Common myeloid progenitor, CD34-positive (primary cell): Measurements from ENCODE around the gene MEIS2.

Experiments used
- CTCF ChIA-PET: fragments of 350-600 bp; sonication (Branson Sonifier 250); formaldehyde crosslinking; loops from one replicate; lab custom pipeline; 2021; ENCODE audit warnings: antibody characterized with exemption; lab: Charles Lee
- POLR2A ChIA-PET: fragments of 350-600 bp; sonication (Branson Sonifier 250); formaldehyde crosslinking; loops from one replicate; lab custom pipeline; 2021; ENCODE audit warnings: antibody characterized with exemption; lab: Charles Lee
- DNase-seq, 3 donors: peaks; one replicate each; pipeline versions ENCODE4 v3.0.0 to v3.0.0-alpha.2; 2013
- H3K27ac ChIP-seq, 2 experiments: 1 replicate in 1 of 2; 2 replicates in 1 of 2; pipeline ENCODE4 v1.7.0; 2013; ENCODE audit warnings: inconsistent platforms in 2 of 2, low read length in 2 of 2, mild to moderate bottlenecking in 2 of 2, low read depth in 1 of 2, moderate library complexity in 1 of 2; ENCODE audit not compliant: severe bottlenecking in 2 of 2, insufficient read depth in 1 of 2, poor library complexity in 1 of 2
- H3K27me3 ChIP-seq, 5 experiments: replicated peaks in 2 of 5; 1 replicate in 3 of 5; 2 replicates in 2 of 5; pipeline versions ENCODE4 v1.6.1 to v1.7.0; 2013; ENCODE audit warnings: low read length in 4 of 5, mild to moderate bottlenecking in 2 of 5, moderate library complexity in 2 of 5, inconsistent platforms in 1 of 5; ENCODE audit not compliant: insufficient read depth in 5 of 5, control insufficient read depth in 4 of 5
- H3K36me3 ChIP-seq, 4 experiments: 1 replicate in 2 of 4; 2 replicates in 2 of 4; pipeline versions ENCODE4 v1.6.1 to v1.7.0; 2013; ENCODE audit warnings: low read length in 3 of 4, control low read depth in 1 of 4, mild to moderate bottlenecking in 1 of 4; ENCODE audit not compliant: control insufficient read depth in 4 of 4, insufficient read depth in 4 of 4
- H3K4me1 ChIP-seq, 4 experiments: 1 replicate in 3 of 4; 2 replicates in 1 of 4; pipeline versions ENCODE4 v1.6.1 to v1.7.1; 2013; ENCODE audit warnings: low read length in 3 of 4, mild to moderate bottlenecking in 3 of 4, control low read depth in 1 of 4, inconsistent platforms in 1 of 4, moderate library complexity in 1 of 4; ENCODE audit not compliant: control insufficient read depth in 4 of 4, insufficient read depth in 4 of 4; ENCODE audit errors: control extremely low read depth in 1 of 4
- H3K4me3 ChIP-seq, 7 experiments: 1 replicate in 4 of 7; 2 replicates in 3 of 7; pipeline versions ENCODE4 v1.5.1 to v1.7.0; 2013; ENCODE audit warnings: mild to moderate bottlenecking in 7 of 7, low read length in 6 of 7, moderate library complexity in 6 of 7, inconsistent platforms in 2 of 7, low read depth in 2 of 7, control low read depth in 1 of 7; ENCODE audit not compliant: insufficient read depth in 4 of 7, control insufficient read depth in 1 of 7; ENCODE audit errors: extremely low read depth in 1 of 7
- H3K9me3 ChIP-seq, 5 experiments: 1 replicate in 4 of 5; 2 replicates in 1 of 5; pipeline versions ENCODE4 v1.6.1 to v1.7.1; 2013; ENCODE audit warnings: low read length in 4 of 5, mild to moderate bottlenecking in 2 of 5, inconsistent platforms in 1 of 5, low read depth in 1 of 5, moderate library complexity in 1 of 5; ENCODE audit not compliant: control insufficient read depth in 4 of 5, insufficient read depth in 2 of 5; ENCODE audit errors: control extremely low read depth in 1 of 5
- WGBS: methylation state at CpG from one replicate; pipeline ENCODE4 v1.1.5; 2013; ENCODE audit not compliant: insufficient coverage; 5-methylcytosine and 5-hydroxymethylcytosine counted together

The MEIS2 gene

DNA sequence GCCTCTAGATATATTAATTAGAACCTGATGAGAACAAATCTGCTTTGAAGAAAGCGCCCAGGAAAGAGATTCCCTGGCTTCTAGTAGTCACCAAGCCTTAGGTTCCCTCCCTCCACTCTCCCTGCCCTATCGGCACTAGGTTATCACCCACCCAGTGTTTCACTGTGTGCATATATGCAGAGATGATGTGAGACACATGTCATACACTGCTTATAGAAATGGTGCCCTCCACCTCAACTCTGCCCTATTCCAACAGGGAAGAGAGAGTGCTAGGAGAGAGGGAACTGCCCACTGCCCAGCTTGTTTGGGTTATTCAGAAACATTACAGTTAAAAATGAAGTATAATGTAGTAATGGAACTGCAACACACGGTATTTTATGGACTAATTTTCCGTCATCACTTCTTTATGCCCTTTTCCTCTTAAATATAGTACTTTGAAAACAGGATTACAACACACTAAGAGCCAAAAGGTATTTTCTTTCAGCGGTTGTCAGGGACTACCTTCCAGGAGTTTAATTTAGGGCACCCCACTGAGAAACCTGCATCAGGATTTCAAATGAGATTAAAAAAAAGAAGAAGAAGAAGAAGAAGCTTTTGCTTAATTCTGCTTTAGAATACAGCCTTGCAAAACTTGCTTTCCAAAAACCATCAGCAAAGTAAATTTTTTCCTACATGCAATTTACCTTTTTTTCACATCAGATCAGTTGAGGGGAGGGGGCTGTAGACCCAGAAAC is 55.3 kb downstream of the MEIS2 start:
- no peak overlapping the region for H3K4me3 ChIP-seq
- CTCF ChIA-PET, result interaction anchor here (1.0 to 1.2 kb wide), 2 partner anchors 16 to 55 kb away, joined by 3 read pairs; no protein-coding TSS in a partner anchor

DNA sequence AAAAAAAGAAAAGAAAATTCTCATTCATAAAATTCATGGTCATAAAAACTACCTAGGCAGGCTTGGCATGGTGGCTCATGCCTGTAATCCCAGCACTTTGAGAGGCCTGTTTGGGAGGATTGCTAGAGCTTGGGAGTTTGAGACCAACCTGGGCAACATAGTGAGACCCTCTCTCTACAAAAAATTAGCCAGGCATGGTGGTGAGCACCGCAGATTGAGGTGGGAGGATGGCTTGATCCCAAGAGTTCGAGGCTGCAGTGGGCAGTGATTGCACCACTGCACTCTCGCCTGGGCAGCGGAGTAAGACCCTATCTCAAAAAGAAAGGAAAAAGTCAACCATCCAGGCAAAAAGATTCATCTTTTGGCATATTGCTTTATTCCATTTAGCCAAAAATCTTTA is 58.5 kb downstream of the MEIS2 start:
- no peak for DNase-seq
- H3K27me3 ChIP-seq, result peaks cover 0 to 5% (median 0%) of the 10 kb centered on the region in 5 experiments
- 95% methylated on average over 2 of the region's 4 CpGs for WGBS
- H3K4me1 ChIP-seq, result no peaks in the 10 kb centered on the region
- no peak overlapping the region for H3K27ac ChIP-seq
- CTCF ChIA-PET, result no interaction called here
- POLR2A ChIA-PET, result no interaction called here
- no peaks in the 10 kb centered on the region for H3K36me3 ChIP-seq
- H3K9me3 ChIP-seq, result no peaks in the 10 kb centered on the region
- H3K4me3 ChIP-seq, result no peak overlapping the region

More for the DNA sequence above, 55.3 kb downstream of the MEIS2 start:
- Histone ChIP-seq H3K27ac (no peak overlapping the region), H3K9me3 (no peaks in the 10 kb centered on the region), H3K36me3 (no peaks in the 10 kb centered on the region), H3K4me1 (no peaks in the 10 kb centered on the region), H3K27me3 (peaks cover 0 to 5% (median 2%) of the 10 kb centered on the region in 5 experiments)
- POLR2A ChIA-PET, result interaction anchor here (0.6 kb wide), 1 partner anchor 32 kb away, joined by 3 read pairs; no protein-coding TSS in a partner anchor
- no peak for DNase-seq
- WGBS, result 88% methylated on average over 1 of the region's 5 CpGs

DNA sequence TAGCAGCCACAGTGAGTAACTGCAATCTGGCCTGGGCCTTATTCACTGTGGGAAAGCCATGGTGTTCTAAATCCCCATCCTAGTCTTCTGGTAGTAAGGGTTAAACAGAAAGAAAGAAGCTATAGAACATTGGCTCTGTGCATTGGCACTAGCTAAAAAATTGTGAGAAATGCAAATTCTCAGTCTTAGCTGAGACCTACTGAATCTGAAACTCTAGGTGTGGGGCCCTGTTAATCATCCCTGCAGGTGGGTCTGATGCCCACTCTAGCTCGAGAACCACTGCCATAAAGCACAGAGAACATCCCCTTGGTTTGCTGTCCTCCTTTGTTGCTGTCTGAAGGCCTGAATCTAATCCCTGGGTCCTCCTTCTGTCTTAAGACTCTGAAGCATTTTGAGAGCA is 59.3 kb downstream of the MEIS2 start:
- no peak for DNase-seq
- Histone ChIP-seq H3K4me3 (no peak overlapping the region), H3K27me3 (peaks cover 0 to 5% (median 0%) of the 10 kb centered on the region in 5 experiments), H3K36me3 (no peaks in the 10 kb centered on the region), H3K27ac (no peak overlapping the region), H3K9me3 (no peaks in the 10 kb centered on the region), H3K4me1 (no peaks in the 10 kb centered on the region)
- WGBS, result 85% methylated on average over 1 of the region's 1 CpG
- ChIA-PET CTCF (no interaction called here), POLR2A (interaction anchor here (0.8 kb wide), 1 partner anchor 38 kb away, joined by 3 read pairs; no protein-coding TSS in a partner anchor)

DNA sequence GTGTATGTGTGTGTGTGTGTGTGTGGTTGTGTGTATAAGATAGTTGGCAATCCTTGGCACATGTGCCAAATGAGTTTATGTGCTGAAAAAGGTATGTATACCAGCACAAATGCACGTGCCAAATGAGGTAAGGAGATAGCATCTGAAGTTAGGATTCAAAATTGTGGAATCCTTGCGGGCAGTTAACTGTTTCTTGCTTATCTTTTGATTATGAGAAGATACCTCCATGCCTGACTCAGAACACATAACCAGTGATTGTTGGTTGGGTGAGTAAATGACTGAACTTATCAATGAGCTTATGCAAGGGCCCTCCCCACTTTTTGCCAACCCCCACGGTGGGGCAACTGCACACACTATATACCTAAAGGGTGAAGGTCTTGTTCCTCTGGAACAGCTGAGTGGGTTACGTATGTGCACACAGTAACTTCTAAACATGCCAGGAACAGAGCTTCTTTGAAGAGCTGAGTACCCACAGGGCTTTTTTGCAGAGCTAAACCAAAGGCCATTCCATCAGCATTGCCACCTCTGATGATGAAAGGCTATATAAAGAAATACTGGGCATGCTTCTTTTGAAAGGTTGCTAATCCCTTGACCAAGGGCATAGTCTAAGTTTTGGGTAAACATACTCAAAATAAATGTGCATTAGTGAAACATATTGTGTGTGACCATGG is 60.1 kb downstream of the MEIS2 start:
- no peak overlapping the region for H3K27ac ChIP-seq
- WGBS, result 90% methylated on average over 4 of the region's 4 CpGs
- CTCF ChIA-PET, result no interaction called here
- H3K36me3 ChIP-seq, result no peaks in the 10 kb centered on the region
- H3K27me3 ChIP-seq, result no peaks in the 10 kb centered on the region
- no peaks in the 10 kb centered on the region for H3K9me3 ChIP-seq
- no peak for DNase-seq
- H3K4me1 ChIP-seq, result no peaks in the 10 kb centered on the region
- H3K4me3 ChIP-seq, result no peak overlapping the region
- POLR2A ChIA-PET, result no interaction called here

DNA sequence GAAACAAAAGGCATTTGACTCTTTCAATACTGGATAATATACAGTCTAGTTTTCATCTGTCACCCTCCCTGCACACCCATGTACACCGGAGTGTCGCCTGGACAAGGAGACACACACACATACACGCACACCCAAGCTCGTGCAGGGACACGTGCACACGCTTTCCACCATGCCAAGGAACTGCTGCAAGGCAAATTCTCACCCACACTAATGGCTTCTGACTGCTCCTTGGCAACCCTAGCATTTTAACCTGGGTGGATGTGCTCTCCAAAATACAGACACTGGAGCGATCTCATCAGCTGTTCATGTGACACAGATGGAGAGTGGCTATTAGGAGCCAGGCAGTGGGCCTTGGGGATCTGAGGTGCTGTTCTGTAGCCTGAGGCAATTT is 61.6 kb downstream of the MEIS2 start:
- POLR2A ChIA-PET, result no interaction called here
- H3K27ac ChIP-seq, result no peak overlapping the region
- no peak overlapping the region for H3K4me3 ChIP-seq
- H3K36me3 ChIP-seq, result no peaks in the 10 kb centered on the region
- WGBS, result 98% methylated on average over 7 of the region's 7 CpGs
- no peaks in the 10 kb centered on the region for H3K9me3 ChIP-seq
- H3K27me3 ChIP-seq, result no peaks in the 10 kb centered on the region
- no peaks in the 10 kb centered on the region for H3K4me1 ChIP-seq
- CTCF ChIA-PET, result no interaction called here
- no peak for DNase-seq

DNA sequence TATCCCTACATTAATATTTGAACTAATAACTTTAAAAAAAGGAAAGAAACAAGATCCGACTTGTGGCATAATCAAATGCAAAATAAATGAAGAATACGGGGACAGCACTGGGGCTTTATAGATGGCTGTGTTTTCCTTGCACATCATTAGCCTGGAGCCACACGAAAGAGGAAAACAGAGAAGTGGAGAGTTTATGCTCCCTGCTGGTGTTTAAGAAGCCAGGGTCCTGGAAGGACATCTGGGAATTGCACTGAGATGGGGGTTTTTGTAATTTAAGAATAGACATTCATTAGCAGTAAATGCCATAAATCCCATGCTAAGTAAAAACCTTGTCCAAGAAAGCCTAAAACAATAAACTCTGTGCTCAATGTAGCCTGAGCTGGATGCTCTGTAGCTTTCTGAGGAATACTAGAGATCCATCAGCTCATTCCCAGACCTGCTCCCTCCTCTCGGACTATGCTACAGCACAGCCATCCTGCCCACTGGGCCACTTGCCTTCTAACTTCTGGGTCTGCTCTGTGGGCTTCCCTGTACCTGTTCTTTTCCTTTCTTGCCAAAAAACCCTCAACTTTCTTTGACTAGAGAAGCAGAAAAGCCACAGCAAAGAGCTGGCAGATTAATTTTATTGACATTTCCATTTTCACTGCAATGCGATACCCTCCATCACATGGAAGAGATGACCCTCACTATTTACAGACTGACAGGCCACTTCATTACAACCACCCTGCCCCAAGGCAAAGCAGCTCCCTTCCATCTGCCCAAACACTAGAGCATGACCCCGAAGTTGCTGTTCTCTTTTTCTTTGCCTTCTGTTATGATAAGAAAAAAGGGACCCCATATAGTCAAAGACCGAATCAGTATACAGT is 62.3 kb downstream of the MEIS2 start:
- ChIA-PET CTCF (no interaction called here), POLR2A (no interaction called here)
- Histone ChIP-seq H3K27ac (no peak overlapping the region), H3K9me3 (no peaks in the 10 kb centered on the region), H3K4me1 (no peaks in the 10 kb centered on the region), H3K36me3 (no peaks in the 10 kb centered on the region), H3K4me3 (no peak overlapping the region), H3K27me3 (no peaks in the 10 kb centered on the region)
- no peak for DNase-seq
- 88% methylated on average over 6 of the region's 7 CpGs for WGBS
